ENCODE results near the gene ELMO1. TPM values are rescaled to one million over a fixed set of nuclear protein-coding genes. Genes with fewer than 3 reads are reported as not detected.

Gene ELMO1
- total and polyA plus RNA-seq, 4 donors: 6.7 to 51.5 (median 14.8) TPM

DNA sequence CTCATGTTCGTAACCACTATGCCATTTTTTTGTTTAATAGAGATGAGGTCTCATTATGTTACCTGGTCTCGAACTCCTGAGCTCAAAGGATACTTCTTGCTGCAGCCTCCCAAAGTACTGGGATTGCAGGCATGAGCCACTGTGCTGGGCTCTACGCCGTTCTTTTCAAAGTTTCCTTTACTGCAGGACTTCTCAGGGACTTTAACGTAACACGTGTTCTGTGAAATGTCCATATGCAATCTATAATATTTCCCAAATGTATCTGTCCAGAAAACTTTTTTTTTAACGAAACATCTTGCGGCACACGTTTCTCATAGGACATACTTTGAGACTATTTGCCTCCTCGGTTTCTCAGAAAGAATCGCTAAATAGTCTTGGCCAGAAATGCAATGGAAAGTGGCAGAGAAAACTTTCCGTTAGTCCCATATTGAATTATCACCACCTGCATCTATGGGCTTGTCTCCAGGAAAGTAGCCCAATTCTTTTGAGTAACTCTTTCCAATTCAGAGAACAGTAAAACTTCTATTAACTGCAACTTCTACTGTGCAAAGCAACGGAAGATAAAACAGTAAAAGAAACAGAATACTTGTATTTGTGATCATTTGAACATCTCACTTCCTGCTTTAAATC is 96.3 kb downstream of the ELMO1 start:
- Histone ChIP-seq H3K4me3 (ENCODE audit: low read depth in 1 of 3, low read length in 3 of 3) (no peak overlapping the region), H3K9ac (ENCODE audit: low read depth in 1 of 2, low read length in 2 of 2) (no peak overlapping the region), H3K4me1 (ENCODE audit: control insufficient read depth in 4 of 4, insufficient read depth in 4 of 4, low read length in 3 of 4) (peaks cover 4 to 21% (median 7%) of the 10 kb centered on the region in 4 donors), H3K36me3 (ENCODE audit: control insufficient read depth in 4 of 4, insufficient read depth in 3 of 4, low read depth in 1 of 4, low read length in 3 of 4) (peaks cover 0 to 4% (median 0%) of the 10 kb centered on the region in 4 donors), H3K9me3 (ENCODE audit: control insufficient read depth in 4 of 4, low read length in 3 of 4) (no peaks in the 10 kb centered on the region), H3K27me3 (ENCODE audit: control insufficient read depth in 4 of 4, insufficient read depth in 4 of 4, low read length in 3 of 4) (no peaks in the 10 kb centered on the region), H3K27ac (ENCODE audit: low read depth in 1 of 2, low read length in 2 of 2) (no peak overlapping the region)
- TF ChIP-seq FOXA1 (IDR thresholded peaks at IDR 0.05): no peak
- TF ChIP-seq, protein P1, sequence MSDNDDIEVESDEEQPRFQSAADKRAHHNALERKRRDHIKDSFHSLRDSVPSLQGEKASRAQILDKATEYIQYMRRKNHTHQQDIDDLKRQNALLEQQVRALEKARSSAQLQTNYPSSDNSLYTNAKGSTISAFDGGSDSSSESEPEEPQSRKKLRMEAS (IDR thresholded peaks at IDR 0.05): no peak
- TF ChIP-seq, protein P2, sequence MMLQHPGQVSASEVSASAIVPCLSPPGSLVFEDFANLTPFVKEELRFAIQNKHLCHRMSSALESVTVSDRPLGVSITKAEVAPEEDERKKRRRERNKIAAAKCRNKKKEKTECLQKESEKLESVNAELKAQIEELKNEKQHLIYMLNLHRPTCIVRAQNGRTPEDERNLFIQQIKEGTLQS (IDR thresholded peaks at IDR 0.05): no peak
- no peak for TF ChIP-seq JUND (IDR thresholded peaks at IDR 0.05)
- TF ChIP-seq, protein P3, sequence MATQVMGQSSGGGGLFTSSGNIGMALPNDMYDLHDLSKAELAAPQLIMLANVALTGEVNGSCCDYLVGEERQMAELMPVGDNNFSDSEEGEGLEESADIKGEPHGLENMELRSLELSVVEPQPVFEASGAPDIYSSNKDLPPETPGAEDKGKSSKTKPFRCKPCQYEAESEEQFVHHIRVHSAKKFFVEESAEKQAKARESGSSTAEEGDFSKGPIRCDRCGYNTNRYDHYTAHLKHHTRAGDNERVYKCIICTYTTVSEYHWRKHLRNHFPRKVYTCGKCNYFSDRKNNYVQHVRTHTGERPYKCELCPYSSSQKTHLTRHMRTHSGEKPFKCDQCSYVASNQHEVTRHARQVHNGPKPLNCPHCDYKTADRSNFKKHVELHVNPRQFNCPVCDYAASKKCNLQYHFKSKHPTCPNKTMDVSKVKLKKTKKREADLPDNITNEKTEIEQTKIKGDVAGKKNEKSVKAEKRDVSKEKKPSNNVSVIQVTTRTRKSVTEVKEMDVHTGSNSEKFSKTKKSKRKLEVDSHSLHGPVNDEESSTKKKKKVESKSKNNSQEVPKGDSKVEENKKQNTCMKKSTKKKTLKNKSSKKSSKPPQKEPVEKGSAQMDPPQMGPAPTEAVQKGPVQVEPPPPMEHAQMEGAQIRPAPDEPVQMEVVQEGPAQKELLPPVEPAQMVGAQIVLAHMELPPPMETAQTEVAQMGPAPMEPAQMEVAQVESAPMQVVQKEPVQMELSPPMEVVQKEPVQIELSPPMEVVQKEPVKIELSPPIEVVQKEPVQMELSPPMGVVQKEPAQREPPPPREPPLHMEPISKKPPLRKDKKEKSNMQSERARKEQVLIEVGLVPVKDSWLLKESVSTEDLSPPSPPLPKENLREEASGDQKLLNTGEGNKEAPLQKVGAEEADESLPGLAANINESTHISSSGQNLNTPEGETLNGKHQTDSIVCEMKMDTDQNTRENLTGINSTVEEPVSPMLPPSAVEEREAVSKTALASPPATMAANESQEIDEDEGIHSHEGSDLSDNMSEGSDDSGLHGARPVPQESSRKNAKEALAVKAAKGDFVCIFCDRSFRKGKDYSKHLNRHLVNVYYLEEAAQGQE (IDR thresholded peaks at IDR 0.05): no peak
- no peak for TF ChIP-seq FOXA2 (IDR thresholded peaks at IDR 0.05)
- TF ChIP-seq, protein P4, sequence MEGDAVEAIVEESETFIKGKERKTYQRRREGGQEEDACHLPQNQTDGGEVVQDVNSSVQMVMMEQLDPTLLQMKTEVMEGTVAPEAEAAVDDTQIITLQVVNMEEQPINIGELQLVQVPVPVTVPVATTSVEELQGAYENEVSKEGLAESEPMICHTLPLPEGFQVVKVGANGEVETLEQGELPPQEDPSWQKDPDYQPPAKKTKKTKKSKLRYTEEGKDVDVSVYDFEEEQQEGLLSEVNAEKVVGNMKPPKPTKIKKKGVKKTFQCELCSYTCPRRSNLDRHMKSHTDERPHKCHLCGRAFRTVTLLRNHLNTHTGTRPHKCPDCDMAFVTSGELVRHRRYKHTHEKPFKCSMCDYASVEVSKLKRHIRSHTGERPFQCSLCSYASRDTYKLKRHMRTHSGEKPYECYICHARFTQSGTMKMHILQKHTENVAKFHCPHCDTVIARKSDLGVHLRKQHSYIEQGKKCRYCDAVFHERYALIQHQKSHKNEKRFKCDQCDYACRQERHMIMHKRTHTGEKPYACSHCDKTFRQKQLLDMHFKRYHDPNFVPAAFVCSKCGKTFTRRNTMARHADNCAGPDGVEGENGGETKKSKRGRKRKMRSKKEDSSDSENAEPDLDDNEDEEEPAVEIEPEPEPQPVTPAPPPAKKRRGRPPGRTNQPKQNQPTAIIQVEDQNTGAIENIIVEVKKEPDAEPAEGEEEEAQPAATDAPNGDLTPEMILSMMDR (IDR thresholded peaks at IDR 0.05; ENCODE audit: low read depth, low read length, missing input control): no peak
- WGBS: 86% methylated on average over 13 of the region's 13 CpGs
- DNase-seq (ENCODE audit: low spot score): no peak

DNA sequence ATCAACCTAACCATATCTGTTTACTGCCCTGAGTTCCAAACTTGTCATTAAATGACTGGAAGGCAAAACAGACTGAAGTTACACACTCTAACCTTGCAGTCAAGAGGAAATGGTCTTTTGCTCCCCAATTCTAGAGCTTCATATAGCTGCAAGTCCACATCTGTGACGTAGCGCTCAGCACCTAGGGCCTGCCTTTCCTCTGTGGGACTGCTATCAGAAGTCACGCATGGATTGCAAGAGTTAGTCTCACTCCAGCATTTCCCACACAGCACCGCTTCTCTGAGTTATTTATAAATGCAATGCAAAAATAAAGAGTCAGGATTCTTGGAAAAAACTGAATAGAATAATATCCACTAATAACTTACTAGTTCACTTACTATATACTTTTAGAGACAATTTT is 96.9 kb downstream of the ELMO1 start:
- no peak for DNase-seq (ENCODE audit: low spot score)
- Histone ChIP-seq H3K4me1 (ENCODE audit: control insufficient read depth in 4 of 4, insufficient read depth in 4 of 4, low read length in 3 of 4) (peaks cover 4 to 23% (median 7%) of the 10 kb centered on the region in 4 donors), H3K27me3 (ENCODE audit: control insufficient read depth in 4 of 4, insufficient read depth in 4 of 4, low read length in 3 of 4) (no peaks in the 10 kb centered on the region), H3K36me3 (ENCODE audit: control insufficient read depth in 4 of 4, insufficient read depth in 3 of 4, low read depth in 1 of 4, low read length in 3 of 4) (peaks cover 0 to 4% (median 0%) of the 10 kb centered on the region in 4 donors), H3K27ac (ENCODE audit: low read depth in 1 of 2, low read length in 2 of 2) (no peak overlapping the region), H3K9ac (ENCODE audit: low read depth in 1 of 2, low read length in 2 of 2) (no peak overlapping the region), H3K4me3 (ENCODE audit: low read depth in 1 of 3, low read length in 3 of 3) (no peak overlapping the region), H3K9me3 (ENCODE audit: control insufficient read depth in 4 of 4, low read length in 3 of 4) (no peaks in the 10 kb centered on the region)
- WGBS: 94% methylated on average over 4 of the region's 4 CpGs
- TF ChIP-seq EGR1 (IDR thresholded peaks at IDR 0.05; ENCODE audit: low read depth in 2 of 2) (no peak), GABPA (IDR thresholded peaks at IDR 0.05 in 1 of 2, conservative IDR thresholded peaks at IDR 0.05 in 1 of 2) (no peak), YY1 (IDR thresholded peaks at IDR 0.05) (no peak), NR2F2 (IDR thresholded peaks at IDR 0.05) (no peak), RXRA (IDR thresholded peaks at IDR 0.05) (no peak), HNF4A (conservative IDR thresholded peaks at IDR 0.05) (no peak), SP1 (IDR thresholded peaks at IDR 0.05) (no peak), FOXA1 (IDR thresholded peaks at IDR 0.05) (no peak), RAD21 (IDR thresholded peaks at IDR 0.05) (no peak), JUND (IDR thresholded peaks at IDR 0.05) (no peak)
- TF ChIP-seq, protein P2 (IDR thresholded peaks at IDR 0.05): no peak
- TF ChIP-seq, protein P5, sequence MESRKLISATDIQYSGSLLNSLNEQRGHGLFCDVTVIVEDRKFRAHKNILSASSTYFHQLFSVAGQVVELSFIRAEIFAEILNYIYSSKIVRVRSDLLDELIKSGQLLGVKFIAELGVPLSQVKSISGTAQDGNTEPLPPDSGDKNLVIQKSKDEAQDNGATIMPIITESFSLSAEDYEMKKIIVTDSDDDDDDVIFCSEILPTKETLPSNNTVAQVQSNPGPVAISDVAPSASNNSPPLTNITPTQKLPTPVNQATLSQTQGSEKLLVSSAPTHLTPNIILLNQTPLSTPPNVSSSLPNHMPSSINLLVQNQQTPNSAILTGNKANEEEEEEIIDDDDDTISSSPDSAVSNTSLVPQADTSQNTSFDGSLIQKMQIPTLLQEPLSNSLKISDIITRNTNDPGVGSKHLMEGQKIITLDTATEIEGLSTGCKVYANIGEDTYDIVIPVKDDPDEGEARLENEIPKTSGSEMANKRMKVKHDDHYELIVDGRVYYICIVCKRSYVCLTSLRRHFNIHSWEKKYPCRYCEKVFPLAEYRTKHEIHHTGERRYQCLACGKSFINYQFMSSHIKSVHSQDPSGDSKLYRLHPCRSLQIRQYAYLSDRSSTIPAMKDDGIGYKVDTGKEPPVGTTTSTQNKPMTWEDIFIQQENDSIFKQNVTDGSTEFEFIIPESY (IDR thresholded peaks at IDR 0.05): no peak
- TF ChIP-seq, protein P1 (IDR thresholded peaks at IDR 0.05): no peak

Data from liver (tissue), 9 donors.